HG03025 (cell line): ENCODE data around the gene ARFGAP3.
"Not testable (repeated sequence)": the region's sequence is repeated elsewhere in the genome, so short reads cannot be mapped to it uniquely, and the experiment has no call there.

Source experiments
- ATAC-seq: cut with Tn5 transposase; IDR thresholded peaks from one replicate; pipeline ENCODE4 v1.9.1; 2021; ENCODE audit warnings: mild to moderate bottlenecking, moderate library complexity; ENCODE audit not compliant: unreplicated experiment, low FRiP score

ARFGAP3 gene

GRCh38 chr22:42799461-42800405, 57.3 kb downstream of the ARFGAP3 start:
- ATAC-seq = no peak

GRCh38 chr22:42799061-42799460, 58.0 kb downstream of the ARFGAP3 start:
- no peak for ATAC-seq

GRCh38 chr22:42797011-42797410, 60.1 kb downstream of the ARFGAP3 start:
- no peak for ATAC-seq

- ATAC-seq = no peak
Measured at GRCh38 chr22:42796081-42796480, 61.0 kb downstream of the ARFGAP3 start.

- ATAC-seq = no peak
Measured at GRCh38 chr22:42794551-42795510, 62.2 kb downstream of the ARFGAP3 start.

GRCh38 chr22:42793848-42794405, 63.1 kb downstream of the ARFGAP3 start:
- ATAC-seq = no peak

GRCh38 chr22:42792909-42793847, 63.9 kb downstream of the ARFGAP3 start:
- no peak for ATAC-seq

- no peak for ATAC-seq
Measured at GRCh38 chr22:42792453-42792908, 64.6 kb downstream of the ARFGAP3 start.

- no peak for ATAC-seq
Measured at GRCh38 chr22:42791721-42792452, 65.2 kb downstream of the ARFGAP3 start.

GRCh38 chr22:42788466-42788865, 68.6 kb downstream of the ARFGAP3 start:
- ATAC-seq = no peak

GRCh38 chr22:42788021-42788420, 69.1 kb downstream of the ARFGAP3 start:
- ATAC-seq = no peak

GRCh38 chr22:42787357-42787736, 69.7 kb downstream of the ARFGAP3 start:
- ATAC-seq = no peak

- ATAC-seq = no peak
Measured at GRCh38 chr22:42786606-42787356, 70.3 kb downstream of the ARFGAP3 start.

GRCh38 chr22:42785706-42786499, 71.2 kb downstream of the ARFGAP3 start:
- no peak for ATAC-seq

- ATAC-seq = not testable (repeated sequence)
Measured at GRCh38 chr22:42782306-42782705, 74.8 kb downstream of the ARFGAP3 start.

GRCh38 chr22:42780070-42780540, 77.0 kb downstream of the ARFGAP3 start:
- ATAC-seq = no peak

GRCh38 chr22:42777126-42777525, 79.9 kb downstream of the ARFGAP3 start:
- no peak for ATAC-seq
